GM21529 (cell line): ENCODE measurements around the gene B3GALT4.

Source experiments
- ATAC-seq: cut with Tn5 transposase; IDR thresholded peaks from one replicate; pipeline ENCODE4 v1.9.1; 2021; ENCODE audit not compliant: unreplicated experiment

B3GALT4 gene

DNA sequence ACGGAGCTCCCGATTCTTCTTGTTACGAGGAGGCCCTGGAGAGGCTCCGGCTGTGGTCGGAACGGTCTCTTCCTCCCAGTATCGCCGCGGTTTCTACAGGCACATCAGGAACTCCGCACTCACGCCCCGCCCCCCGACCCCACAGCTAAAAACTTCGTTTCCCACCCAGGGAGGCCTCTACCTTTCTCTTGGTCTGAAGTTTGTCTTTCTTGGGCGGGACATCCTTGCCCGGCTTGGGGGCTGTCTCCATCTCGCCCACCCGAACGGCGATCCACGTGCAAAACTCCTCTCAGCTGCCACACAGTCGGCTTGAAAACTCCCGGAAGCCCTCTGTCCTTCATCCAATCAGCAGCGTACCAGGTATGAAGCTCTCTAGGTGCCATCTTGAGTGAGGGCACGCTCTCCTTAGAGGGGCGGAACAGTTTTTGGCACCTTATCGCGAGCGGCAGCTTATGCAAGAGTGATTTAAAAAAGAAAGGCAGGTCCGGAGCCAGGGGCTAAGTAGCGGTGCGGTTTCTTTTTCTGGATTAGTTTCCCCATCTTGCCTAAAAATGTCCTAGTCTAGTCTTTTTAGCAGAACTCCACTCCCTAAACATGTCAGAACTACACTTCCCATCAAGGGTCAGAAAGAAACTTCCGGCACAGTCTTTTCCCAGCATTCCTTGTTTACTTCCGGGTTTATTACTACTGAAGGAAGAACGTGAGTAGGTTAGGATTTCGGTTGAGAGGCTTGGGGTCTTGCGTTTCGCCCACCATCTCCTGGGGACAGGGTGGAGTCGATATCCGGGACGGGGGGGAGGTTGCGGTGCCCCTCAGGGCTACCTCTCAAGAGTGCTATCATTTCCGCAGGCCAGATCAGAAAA lies 12.2 kb downstream of the B3GALT4 start, which contains the start of the genes PFDN6 and WDR46:
Gene PFDN6 (plus strand): TSS at position 681 of the 863 bp plus-strand sequence. CDS start 256 bp downstream, outside the sequence.
Gene WDR46 (minus strand): TSS at position 319 of the 863 bp plus-strand sequence. CDS start 69 bp downstream, at position 250.
- ATAC-seq: peak; percentile 84

DNA sequence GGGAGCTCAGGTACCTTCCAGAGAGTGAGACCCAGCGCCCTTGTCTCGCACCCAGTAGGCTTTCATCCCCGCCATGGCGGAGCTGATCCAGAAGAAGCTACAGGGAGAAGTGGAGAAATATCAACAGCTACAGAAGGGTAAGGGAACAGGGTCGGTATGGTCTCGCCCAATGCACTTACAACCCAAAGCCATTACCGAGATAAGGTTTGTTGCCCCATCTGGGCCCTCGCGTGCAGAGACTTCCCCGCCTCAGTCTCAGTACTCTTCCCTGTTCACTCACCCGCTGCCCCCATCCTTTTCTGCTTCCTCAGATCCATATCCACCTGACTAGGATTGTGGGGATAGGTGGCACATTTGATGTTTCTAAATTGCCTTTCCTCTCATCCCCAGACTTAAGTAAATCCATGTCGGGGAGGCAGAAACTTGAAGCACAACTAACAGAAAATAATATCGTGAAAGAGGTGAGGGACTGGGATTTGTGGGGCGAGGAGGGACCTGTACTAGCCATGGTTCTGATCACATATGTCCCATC lies 12.9 kb downstream of the B3GALT4 start:
- ATAC-seq: peak; percentile 11

DNA sequence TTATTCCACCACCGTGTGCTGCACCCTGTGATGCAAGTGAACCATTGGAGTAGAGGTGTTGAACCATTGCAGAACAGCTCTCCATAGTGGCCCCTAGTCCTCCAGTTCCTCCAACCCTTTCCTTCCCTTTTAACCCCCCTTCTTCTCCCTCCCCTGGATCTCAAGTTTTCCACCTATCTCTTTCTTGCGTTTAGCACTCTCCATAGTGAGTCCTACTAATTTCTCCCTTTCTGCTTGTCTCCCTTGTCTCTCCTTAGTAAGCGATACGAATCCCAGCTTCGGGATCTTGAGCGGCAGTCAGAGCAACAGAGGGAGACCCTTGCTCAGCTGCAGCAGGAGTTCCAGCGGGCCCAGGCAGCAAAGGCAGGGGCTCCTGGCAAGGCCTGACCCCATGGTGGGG lies 13.5 kb downstream of the B3GALT4 start:
- no peak for ATAC-seq

DNA sequence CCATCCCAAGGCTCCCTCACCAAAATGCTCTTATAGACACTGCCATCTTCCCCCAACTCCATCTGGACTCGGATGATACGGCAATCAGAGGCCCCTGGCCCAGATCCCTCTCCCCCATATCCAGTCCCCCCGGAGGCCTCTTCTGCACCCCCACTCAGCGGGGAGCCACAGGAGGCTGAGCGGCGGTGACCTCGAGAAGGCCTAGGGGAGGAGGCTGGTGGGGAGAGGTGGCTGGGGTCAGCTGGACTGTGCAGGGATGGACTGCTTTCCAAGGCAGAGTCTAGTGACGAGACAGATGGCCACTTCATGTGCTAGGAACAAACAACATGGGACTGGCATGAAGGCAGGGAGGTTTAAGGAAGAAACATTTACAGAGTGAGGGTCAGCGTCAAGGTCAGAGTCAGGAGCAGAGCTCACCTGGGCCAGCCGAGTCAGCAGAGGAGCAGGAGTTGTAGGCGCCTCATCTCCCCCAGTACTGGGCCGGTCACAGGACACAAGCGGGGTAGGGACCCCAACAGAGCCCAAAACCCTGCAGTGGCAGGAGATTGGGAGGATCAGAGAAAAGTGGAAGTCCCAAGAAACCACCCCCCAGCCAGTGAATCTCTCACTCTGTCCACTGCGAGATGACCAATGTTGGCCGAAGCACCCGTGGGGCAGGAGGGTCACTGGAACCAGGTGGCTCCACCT lies 16.2 kb downstream of the B3GALT4 start:
- ATAC-seq: no peak

DNA sequence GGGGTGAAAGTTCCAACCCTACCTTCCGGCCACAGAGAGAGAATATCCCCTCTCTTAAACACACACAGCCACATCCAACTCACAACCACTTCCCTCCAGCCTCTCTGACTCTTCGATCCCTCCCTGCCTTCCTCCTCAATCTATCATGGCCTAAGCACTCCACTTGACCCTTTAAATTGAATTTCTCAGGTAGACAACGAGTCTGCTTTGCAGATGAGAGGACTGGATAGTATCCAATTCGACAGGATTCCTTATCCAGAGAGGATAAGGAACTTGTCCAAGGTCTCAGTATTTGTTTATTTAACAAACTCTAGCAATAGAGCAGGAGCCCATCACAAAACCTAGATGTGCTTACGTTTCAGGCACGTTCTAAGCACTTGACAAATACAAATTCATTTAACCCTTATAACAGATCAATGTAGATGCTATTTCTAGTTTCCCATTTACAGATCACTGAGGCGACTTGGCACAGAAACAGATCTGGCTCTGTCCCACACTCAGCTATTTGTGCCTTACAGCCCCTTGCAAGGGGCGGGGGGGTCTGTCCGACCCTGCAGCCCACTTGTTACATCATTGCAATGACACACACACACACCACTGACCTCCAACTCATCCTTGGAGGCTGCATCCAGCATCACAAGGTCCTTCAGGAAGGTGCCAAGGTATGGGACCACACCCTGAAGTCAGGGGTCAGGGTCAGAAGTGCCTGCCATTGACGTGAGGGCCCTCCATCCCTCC lies 17.3 kb downstream of the B3GALT4 start:
- no peak for ATAC-seq

DNA sequence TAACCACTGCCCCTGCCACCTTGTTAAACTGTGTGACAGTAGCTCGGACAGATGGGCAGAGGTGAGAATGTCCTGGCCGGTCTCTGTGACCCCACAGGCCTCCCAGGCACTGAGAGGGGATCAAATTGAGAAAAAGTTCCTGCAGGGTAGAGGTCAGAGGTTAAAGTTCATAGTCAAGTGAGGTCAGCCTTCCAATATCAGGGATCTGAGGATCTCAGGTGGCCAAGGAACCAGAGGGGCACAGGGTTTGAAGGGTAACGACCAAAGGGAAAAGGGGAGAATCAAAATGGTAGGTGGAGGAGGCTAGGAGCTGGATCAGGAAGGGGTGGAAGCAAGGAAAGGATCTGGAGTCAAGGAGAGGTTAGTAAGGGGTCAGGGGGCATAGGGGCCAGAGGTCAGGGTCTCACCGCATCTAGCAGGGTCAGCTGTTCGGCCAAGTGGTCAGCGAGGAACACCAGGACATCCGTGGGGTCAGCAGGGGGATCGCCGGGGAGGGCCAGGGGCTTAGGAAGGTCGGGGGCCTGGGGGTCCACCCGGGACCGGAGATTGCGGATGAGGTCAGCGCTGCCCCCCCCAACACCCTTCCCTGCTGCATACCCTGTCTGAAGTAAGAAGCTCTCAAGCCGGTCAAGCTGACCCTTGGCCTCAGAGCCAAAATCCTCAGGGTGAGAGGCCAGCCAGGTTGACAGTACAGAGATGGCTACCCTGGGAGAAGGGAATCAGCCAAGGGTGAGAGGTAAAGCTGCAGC lies 18.9 kb downstream of the B3GALT4 start:
- ATAC-seq: no peak

DNA sequence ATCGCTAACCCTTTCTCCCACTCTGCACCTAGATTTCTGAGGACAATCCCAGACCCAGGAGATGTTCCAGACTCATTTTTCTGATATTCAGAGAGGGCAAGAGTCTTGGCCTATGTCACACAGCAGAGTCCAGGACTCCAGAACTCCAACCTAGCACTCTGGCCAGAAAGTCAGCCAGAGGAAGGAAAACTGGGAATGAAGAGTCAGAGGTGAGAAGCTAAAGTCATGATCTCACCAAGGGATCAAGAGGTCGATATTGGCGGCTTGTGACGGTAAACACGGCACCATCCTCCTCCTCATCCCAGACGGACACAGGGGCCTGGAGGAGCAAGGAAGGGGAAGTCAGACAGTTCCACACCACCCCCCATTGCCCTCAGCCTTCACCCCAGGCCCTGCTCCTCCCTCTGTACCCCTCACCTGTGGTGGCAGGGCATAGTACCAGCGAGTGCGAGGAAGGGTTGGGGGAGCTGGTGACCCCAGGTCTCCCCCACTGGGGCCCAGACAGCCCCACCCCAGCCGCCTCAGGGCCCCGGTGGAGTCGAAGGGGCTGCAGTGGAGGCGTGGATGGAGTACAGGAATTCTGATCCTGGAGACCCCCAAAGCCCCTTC lies 20.0 kb downstream of the B3GALT4 start:
- no peak for ATAC-seq

DNA sequence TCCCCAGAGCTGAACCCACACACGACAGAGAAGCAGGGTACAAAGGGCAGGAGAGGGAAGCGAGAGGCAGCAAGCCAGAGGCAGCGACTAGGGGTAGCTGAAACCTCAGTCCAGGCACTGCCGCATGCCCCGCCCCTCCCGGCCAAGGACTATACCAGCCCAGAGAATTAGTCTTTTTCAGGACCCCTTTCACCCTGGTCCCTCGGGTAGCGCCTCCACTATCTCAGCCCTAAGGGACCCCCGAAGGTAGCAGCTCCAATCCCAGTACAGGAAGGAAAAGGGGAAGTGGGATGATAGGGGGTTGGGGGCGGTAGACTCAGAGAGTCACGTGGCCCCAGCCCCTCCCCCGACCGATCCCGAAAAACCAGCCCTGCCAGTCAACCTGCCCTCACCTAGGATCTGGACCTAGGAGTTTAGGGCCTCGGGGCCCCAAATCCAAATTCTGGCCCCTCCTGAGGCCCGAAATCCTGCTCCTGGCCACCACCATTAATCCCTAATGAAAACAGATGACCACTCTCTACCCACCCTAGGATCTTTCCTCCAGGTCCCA lies 20.6 kb downstream of the B3GALT4 start:
- no peak for ATAC-seq

DNA sequence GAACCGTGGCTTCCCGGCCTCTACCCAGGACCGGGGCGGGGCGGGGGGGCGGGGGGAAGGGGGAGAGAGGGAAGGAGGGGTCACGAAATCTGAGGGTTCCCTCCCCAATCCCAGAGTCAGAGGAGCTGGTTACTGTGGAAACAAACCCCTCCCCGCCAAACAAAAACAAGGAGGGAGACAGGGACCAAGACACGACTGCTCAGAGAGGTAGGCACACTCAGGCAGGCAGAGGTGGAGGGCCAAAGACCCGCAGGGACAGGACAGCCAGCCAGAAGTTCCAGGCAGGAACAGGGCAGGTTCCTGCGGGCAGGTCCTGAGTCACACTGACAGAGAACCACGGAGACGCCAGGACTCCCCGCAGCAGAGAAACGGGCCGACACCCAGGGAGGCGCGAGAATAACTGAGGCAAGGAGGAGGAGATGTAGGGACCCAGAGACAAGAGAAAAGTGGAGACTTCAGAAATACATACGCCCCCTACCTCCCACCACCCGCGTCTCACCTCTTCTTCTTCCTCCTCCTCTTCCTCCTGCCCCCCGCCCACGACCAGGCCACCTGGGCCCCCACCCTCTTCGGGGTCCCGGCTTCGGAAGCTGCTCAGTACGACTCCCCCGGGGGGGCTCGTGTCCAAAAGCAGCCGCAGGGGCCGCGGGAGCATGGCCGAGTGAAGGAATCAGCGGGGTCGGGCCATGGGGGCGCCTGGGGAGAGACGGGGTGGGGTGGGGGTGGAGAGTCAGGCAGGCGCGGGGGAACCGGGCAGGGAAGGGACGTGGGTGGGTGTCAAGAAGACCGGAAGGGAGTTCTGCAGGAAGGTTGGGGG lies 21.2 kb downstream of the B3GALT4 start:
- ATAC-seq: no peak

DNA sequence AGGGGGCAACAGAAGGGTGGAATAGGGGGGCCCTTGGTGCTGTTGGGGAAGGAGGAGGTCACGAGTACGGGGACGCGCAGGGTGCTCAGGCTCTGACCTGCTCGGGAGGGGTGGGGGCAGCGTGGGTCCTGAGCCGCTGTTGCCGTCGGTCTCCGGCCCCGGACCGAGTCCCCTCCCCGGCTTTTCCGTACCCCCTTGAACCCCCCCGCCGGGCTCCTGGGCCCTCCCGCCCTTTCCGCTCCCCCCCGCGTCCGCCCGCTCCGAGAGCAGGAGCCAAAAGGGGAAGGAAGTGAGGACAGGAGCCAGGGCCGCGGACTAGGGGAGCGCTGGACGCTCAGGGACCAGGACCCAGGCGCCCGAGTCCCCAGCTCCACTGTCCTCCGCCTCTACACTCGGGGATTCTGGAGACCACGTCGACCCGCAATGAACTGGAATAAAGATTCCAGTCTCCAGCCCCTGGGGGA lies 21.9 kb downstream of the B3GALT4 start, which contains the start of gene RGL2:
Gene RGL2 (minus strand): TSS at position 170 of the 464 bp plus-strand sequence. CDS start 332 bp downstream, outside the sequence.
- ATAC-seq: peak; percentile 37

DNA sequence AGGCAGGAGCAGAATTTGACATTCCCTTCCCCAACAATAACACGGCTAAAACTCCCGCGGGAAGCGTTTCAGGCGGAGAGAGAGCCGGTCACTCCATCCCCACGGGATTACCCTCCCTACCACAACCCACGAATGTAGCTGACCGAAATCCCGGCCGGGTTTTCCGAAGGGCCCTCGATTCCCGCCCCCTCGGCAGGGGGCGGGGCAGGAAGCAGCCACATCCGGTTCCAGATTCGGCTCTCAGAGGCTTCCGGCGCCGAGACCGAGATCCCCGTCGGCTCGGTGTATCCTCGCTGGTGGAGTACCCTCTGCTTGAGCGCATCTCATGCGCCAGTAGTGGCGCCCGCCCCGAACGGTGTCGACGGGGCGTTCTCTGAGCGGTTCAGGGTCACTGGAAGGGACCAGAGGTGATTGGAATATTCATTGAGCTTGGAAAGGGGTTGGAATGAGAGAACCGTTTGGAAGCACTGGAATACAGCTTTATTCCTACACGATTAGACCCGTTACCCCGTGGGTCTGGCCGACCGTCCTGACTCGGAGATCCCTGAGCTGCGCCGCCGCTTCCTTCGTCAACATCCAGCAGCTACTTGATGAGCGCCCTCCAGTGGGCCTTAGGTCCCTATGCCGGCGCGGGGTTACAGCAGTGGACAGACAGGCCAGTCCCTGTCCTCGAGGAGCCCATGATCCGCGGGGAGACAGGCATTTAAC lies 22.5 kb downstream of the B3GALT4 start:
- ATAC-seq: peak; percentile 74

DNA sequence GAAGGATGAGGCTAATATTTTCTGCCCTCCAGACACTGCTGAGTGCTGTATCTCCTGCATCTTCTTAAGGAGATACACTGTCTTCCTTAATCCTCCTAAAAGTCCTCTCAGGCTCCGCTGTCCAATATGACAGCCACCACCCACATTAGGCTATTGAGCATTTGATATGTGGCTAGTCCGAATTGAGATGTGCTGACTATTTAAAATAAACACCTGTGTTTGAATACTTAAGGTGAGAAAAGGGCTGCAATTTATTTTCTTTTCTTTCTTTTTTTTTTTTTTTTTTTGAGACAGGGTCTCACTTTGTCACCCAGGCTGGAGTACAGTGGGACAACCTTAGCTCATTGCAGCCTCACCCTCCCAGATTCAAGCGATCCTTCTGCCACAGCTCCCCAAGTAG lies 25.0 kb downstream of the B3GALT4 start:
- ATAC-seq: no peak

DNA sequence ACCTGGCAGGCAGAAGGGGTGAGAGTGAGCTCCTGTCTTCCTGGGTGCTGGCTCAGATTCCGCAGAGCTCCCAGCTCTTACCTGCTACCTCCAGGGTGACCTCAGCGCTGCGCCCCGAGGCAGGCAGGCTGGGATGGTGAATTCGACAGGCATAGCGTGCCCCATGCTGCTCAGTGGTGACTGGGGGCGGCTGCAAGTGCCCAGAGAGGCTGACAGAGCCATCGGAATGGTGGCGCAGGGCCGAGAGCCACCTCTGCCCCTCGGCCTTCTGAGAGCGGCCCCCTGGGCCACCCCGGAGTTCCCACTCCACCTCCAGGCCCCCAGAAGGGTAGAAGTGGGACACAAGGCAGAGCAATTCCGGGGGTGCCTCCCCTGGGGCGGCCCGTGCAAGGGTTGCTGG lies 27.3 kb downstream of the B3GALT4 start:
- no peak for ATAC-seq

DNA sequence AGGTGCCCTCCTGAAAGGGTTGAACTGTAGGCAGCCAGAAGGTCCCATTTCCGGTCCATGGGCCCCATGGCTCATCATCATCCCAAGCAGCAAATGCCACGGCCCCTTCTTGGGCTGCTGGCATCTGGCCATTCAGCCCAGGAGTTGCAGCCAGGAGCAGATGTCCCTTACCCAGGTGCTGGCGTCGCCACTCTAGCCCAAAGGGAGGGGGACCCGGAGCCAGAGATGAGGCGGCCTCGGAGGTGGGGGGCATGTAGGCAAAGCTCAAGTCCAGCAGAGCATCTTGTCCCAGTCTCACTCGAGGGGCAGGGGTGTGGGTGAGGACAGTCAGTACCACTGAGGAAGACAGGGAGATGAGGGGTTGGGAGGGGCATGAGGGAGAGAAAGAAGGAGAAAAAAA lies 28.1 kb downstream of the B3GALT4 start:
- no peak for ATAC-seq

DNA sequence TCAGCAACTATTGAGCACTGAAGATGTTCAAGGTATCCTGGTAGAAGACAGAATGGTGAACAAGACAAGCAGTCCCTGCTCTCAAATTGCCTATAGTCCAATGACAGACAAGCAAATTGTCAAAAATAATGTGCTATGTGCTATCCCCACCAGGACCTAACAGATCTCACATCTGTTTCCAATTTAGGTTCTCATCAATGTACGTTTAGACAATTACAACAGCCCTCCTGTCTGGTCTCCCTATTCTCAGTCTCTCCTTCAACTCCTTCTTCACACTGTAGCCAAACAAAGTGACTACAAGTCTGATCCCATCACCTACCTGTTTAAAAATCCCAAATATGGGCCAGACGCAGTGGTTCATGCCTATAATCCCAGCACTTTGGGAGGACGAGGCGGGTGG lies 29.4 kb downstream of the B3GALT4 start:
- no peak for ATAC-seq

DNA sequence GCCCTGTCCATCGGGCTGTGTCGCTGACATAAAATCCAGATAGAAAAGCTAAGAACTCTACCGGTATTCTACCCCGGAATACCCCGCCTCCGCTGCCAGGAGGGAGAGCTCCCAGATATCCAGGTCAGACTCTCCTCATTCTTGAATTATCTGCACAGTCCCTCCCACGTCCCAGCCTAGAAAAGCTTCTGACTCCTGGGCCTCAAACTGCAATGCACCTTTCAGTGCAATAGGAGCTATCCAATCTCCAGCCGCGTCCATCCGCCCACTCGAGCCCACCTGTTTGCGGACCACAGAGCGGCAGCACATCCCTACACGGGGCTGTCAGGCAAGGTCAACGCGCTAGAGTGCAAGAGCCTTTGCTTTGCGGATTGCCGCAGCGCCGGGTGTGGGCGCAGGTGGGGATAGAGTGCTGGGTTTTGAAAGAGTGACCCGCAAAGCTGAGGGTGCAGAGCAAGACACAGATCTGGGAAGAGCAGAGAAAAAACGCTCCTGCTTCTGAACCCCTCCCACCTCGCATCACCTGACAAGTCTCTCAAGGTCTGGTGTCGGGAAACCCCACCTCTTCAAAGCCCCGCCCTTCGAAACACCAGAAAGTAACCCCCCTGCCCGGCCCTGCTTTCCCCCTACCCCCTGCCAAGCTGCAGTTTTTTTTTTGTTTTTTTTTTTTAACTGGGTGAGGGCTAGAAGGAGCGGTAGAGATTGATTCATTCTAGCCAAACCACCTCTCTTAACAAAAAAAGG lies 35.6 kb downstream of the B3GALT4 start:
- ATAC-seq: no peak

DNA sequence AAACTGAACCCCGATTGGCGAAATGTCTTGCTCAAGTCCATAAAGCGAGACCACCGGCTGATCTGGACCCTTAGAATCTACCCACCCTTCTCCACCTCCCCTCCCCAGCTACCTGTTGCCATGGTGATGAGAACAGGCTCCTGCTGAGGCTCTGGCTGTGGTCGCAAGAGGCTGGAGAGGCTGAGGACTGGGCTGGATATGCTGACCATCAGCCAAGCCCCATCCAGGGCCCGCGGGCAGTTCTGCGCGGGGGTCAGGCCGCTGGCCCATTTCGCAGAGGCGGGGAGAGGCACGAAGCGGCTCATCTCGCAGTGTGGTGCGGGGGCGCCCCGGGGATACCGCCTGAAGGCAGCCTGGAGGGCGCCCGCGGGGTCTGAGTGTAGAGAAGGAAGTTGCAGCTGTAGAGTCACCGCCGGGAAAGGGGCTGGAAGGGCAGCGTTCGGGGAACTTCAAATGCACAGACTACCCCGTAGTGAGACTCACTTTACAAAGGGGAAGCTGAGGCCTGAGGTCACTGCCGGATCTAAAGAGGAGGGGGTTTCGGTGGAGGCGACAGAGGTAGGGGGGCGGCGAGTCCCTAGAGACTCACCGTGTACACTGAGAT lies 36.3 kb downstream of the B3GALT4 start:
- ATAC-seq: no peak
